ENCODE results near the gene EXTL1.
"Not testable (repeated sequence)": the region's sequence is repeated elsewhere in the genome, so short reads cannot be mapped to it uniquely, and the experiment has no call there.

Gene EXTL1, protein sequence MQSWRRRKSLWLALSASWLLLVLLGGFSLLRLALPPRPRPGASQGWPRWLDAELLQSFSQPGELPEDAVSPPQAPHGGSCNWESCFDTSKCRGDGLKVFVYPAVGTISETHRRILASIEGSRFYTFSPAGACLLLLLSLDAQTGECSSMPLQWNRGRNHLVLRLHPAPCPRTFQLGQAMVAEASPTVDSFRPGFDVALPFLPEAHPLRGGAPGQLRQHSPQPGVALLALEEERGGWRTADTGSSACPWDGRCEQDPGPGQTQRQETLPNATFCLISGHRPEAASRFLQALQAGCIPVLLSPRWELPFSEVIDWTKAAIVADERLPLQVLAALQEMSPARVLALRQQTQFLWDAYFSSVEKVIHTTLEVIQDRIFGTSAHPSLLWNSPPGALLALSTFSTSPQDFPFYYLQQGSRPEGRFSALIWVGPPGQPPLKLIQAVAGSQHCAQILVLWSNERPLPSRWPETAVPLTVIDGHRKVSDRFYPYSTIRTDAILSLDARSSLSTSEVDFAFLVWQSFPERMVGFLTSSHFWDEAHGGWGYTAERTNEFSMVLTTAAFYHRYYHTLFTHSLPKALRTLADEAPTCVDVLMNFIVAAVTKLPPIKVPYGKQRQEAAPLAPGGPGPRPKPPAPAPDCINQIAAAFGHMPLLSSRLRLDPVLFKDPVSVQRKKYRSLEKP

DNA sequence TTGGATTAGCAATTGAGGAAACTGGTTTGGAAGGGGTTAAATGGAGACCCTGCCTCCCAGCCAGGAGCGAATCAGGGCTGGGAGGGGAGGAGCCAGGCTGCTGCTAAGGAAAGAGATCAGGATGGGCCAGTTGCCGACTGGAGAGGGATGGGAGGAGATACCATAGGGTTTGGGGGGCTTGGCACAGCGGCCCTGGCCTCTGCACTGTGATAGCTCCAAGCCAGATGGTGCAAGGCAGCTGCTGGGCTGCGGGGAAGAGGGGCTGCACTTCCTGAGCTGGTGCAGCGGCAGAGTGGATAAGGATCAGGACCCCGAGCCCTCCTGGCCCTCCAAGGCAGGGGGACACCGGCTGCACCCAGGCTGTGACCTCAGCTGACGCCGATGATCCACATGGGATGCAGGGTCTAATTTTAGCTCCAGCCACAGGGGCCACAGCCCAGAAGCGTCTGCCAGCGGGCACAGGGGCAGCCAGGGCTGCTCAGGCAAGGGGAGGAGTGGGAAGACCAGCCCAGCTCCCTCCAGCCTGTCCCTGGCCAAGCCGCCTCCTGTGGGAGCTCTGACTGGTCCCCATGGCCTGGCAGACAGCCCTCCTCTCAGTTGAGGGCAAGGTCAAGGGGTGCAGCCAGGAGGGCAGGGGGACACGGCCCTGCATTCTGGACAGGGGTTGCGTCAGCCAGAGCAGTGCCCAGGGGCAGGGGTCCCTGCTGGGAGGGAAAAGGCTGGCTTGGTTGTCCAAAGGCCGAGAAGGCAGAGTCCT, at the start of gene EXTL1:
Gene EXTL1 (plus strand): TSS at position 129 of the 757 bp plus-strand sequence. CDS start 872 bp downstream, outside the sequence.
- no peak for DNase-seq (ENCODE audit: low read depth)

DNA sequence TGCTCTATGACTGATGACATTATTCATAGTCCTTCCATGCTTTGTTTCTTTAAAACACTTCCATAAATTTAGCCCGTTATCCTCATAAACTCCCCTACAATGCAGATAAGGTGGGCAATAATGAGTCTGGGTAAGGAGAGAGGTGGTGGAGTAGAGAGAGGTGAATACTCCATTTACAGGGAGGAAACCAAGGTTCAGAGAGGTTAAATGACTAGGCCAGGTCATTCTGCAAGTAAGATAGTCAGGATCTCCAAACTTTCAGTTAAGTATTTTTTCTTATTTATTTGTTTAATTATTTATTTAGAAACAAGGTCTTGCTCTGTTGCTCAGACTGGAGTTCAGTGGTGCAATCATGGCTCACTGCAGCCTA, 49.8 kb upstream of the EXTL1 start:
- no peak for DNase-seq (ENCODE audit: low read depth)

DNA sequence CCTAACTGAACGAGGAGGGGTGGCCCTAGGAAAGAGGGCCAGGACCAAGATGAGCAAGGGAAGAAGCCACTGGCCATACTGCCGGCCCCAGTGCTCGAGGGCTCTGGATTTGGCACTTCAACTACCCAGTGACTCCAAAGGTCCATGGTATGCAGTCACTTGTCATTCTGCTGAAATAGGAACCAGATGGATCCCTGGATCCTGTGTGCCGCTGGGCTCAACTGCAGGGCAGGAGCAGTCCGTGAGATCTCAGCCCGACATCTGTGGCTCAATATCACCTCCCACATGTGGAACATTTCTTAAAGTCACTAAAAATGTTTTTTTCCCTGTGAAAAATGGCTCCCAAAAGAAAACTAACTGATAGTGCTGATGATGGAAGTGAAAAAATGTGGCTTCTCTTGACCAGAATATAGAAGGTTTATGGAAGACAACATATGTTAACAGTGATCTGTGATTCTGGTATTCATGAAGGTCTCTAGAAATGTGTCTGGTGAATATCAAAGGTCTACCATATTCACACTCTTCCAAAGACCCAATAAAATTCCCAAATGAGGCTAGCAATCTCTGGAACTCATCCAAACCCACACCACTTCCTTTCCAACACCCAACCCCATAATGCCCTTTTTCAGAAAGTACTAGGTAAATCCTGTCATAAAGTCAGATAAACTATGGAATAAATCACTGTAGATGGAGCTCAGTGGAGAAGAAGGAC, 47.8 kb upstream of the EXTL1 start:
- no peak for DNase-seq (ENCODE audit: low read depth)

DNA sequence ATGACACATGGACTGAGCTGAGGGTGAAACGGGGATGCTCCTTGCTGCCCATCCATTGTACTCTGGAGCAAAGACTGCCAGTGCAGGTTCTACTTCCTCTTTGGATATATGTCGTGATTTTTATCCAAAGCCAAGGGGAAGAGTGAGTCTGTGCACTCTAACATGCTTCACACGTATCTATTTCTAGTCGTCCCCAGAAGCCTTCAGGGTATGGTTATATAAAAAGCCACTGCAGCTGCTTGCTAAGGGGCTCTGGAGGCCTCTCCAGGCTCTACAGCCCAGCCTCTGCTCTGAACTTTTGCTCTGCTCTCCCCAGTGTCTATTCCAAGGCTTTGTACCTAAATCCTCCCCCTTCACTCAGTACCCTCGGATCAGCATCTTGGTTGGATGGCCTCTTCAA, 43.8 kb upstream of the EXTL1 start:
- no peak for DNase-seq (ENCODE audit: low read depth)

DNA sequence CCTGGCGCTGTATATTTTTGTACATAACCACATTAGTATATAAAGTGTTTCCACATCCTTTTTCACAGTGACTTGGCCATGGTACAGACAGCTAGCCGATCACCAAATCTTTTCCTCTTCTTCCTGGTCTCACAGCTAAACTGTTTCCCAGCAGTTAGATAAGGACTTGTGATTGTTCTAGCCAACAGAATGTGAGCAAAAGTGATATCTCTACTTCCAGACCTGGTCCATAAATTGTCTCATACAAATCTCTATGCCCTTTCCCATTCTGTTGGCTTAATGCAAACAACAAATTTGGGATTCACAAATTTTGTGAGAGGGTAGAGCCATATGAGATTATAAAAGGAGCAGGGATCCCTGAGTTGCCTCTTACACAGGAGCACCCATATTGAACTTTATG, 43.2 kb upstream of the EXTL1 start:
- DNase-seq (ENCODE audit: low read depth): no peak

DNA sequence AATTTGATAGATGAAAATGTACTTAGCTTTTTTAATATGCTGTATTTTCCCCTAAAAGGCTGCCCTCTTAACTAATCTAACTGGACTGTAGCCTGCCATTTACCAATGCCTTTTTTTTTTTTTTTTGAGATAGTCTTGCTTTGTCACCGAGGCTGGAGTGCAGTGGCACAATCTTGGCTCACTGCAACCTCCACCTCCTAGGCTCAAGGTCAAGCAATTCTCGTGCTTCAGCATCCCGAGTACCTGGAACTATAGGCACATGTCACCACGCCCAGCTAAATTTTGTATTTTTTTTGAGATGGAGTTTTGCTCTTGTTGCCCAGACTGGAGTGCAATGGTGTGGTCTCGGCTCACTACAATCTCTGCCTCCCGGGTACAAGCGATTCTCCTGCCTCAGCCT, 42.4 kb upstream of the EXTL1 start:
- DNase-seq (ENCODE audit: low read depth): no peak

DNA sequence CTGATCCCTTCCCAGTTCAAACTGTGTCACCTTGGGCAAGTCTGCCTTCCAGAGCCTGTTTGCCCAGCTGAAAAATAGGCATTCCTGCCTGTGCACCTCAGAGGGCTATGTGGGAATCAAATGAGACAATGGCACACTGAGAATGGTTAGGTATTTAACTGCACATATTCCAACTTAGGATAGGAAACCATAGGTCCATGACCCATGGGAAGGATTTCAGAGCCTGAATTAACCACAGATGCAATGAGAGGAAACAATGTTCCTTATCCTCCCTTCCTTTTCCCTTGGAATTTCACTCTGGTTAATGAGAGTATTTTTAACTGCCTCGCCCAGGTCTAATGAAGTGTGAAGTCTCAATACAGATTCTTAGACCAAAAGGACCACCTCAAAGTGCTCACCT, 36.4 kb upstream of the EXTL1 start:
- no peak for DNase-seq (ENCODE audit: low read depth)

DNA sequence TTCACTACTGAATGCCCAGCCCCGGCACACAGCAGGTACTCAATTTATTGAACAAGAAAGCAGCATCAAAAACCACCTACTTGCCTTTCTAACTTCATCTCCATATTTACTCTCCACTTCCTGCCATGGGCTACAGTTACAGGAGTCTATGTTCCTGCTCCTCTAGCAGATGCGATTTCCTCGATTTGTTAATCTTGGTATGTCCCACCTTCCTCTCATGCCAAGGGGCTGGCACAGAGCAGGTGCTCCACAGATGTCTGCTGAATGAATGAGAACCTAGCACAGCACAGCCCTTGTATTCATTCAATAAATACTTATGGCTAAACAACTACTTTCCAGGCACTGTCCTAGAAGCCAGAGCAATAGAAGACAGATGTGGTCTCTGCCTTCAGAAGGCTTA, 35.9 kb upstream of the EXTL1 start:
- DNase-seq (ENCODE audit: low read depth): no peak

DNA sequence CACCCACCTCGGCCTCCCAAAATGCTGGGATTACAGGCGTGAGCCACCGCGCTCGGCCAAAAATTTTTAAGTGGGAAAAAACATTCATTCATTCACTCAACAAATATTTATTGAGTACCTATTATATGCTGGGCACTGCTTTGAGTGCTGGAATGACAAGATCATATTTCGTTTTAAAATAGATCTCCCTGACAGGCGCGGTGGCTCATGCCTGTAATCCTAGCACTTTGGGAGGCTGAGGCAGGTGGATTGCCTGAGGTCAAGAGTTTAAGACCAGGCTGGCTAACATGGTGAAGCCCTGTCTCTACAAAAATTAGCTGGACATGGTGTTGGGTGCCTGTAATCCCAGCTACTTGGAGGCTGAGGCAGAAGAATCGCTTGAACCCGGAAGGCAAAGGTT, 34.8 kb upstream of the EXTL1 start:
- not testable (repeated sequence) for DNase-seq (ENCODE audit: low read depth)

DNA sequence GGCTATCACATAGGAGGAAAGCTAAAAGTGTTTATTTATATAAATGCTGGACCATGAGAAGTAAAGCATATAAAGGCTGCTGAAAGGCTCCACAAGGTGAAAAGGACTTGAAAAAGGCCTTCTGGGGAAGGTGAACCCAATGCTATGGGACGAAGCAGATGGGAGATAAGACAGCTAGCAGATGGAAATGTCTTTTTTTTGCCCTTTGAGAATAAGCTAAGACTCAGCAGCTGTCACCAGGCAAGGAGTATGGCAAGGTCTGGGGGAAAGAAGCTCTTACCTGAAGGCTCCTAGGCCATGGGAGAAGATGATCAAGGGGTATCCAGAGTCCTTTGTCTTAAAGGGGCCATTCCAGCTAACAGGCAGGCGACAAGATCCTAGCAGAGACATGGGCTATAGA, 33.6 kb upstream of the EXTL1 start:
- DNase-seq (ENCODE audit: low read depth): no peak

DNA sequence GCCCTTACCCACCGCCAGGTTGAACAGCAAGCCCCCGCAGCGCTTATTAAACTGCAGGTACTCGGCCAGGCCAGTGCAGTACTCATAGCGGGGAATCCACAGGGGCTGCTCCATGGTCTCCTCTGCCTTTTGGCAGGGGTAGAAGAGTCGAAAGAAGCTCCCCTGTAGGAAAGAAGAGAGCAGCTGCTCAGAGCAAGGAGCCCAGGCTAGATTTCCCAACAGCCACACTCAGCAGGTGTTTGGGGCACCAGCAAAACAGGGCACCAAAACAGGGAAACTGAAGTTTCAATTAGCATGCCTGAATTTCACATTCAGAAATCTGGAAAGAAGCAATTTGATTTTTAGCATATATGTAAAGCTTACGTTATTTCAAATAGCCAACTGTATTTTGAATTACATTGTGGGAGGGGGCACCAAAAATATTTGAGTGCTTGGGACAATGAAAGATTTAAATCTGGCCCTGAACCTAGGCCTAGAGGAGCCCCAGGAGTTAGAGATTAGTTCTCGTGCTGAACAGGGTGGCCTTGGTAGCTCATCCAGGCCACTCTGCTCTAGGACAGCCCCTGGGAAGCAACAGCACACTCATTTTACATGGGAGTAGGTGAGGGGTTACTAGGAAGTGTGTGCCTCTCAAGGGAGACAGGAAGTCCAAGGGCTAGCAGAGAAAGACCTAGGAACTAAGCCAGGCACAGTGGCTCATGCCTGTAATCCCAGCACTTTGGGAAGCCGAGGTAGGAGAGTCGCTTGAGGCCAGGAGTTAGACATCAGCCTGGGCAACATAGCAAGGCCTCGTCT, 31.9 kb upstream of the EXTL1 start:
- DNase-seq (ENCODE audit: low read depth): no peak

DNA sequence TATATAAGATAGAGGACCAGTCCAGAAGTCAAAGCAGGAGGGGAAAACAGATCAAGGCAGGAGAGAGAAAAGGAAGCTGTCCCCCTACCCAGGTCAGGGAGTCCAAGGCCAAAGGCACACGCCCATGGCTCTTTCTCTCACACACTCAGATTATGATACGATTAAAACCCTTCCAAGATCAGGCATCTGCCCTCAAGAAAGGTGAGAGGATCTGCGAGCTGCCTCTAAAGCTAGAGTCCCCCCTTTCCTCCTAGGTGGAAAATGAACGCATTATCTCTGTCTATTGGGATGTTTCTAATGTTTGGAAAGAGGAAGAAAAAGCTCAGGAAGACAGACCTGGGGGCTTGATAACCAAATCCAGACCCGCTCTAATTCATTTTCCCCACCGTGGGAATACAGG, 31.3 kb upstream of the EXTL1 start:
- DNase-seq (ENCODE audit: low read depth): no peak

DNA sequence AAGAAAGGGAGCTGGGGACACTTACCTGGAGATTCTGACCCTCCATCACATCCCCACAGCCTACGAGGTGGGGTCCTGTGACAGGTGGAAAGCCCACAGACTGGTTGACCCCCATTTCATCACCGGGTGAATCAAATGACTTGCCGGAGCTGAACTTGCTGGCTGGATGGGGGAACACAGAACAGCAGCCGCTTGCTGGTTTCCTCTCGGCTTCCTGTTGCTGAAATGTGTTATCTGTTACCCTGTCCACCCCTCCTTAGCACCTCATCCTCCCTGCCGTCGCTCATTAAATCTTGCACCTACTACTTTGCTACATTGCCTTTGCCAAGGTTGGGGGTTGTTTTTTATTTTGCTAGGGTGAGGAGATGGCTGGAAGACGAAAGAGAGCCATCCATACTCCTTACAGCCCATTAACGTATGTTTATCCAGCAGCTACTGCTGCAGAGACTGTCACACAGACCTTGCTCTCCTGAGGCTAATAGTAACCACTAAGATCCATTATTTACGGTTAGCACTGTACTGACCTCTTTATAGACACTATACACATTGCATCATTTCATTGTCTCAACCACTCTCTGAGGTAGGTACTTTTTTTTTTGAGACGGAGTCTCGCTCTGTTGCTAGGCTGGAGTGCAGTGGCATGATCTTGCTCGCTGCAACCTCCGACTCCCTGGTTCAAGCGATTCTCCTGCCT, 30.7 kb upstream of the EXTL1 start:
- peak; percentile 39 for DNase-seq (ENCODE audit: low read depth)

DNA sequence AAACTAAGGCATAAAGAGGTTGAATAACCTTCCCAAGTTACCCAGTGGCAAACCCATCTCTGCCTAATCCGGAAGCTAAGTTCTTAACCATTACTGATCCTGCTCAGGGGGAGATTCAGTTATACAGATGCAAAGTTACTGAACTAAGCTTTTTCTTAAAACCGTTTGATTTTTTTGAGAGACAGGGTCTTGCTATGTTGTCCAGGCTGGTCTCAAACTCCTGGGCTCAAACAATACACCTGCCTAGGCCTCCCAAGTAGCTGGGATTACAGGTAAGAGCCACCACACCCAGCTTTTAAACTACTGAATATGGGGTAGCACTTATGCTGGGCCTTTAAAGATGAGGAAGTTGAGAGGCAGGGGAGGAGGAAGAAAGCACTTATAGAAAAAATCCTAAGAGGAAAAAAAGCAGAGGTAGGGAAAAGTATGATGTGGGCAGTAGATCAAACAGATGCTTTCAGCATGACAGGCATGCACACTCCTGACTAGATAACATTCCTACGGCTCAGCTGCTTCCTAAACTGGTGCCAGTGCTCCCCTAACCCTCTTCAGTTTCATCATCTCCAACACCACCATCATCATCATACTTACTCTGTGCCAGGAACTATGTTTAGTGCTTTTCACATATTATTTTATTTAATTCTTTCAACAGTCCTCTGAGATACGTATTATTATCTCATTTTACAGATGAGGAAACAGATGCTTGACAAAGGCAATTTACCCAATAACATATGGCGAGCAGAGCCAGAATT, 29.5 kb upstream of the EXTL1 start:
- no peak for DNase-seq (ENCODE audit: low read depth)

DNA sequence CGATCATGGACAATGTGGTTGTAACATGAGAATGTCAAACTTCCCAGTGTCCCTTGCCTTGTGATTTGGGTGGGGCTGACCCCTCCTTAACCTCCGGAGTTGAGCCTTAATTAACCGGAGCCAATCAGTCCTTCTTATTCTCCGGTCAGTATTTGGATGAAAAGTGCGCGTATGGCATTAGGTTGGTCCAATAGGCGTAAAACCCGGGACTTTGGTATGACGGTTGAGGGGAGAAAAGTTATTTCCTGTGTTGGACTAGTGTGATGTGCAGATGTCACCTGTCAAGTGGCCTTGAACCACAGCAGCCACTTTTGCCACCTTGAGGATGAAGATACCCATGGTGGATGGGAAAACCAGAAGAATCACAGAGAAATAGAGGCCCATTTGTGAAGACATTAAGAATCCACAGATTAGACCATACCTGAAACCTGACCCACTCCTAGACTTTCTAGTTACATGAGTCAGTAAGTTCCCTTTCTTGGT, 28.8 kb upstream of the EXTL1 start:
- DNase-seq (ENCODE audit: low read depth): no peak

DNA sequence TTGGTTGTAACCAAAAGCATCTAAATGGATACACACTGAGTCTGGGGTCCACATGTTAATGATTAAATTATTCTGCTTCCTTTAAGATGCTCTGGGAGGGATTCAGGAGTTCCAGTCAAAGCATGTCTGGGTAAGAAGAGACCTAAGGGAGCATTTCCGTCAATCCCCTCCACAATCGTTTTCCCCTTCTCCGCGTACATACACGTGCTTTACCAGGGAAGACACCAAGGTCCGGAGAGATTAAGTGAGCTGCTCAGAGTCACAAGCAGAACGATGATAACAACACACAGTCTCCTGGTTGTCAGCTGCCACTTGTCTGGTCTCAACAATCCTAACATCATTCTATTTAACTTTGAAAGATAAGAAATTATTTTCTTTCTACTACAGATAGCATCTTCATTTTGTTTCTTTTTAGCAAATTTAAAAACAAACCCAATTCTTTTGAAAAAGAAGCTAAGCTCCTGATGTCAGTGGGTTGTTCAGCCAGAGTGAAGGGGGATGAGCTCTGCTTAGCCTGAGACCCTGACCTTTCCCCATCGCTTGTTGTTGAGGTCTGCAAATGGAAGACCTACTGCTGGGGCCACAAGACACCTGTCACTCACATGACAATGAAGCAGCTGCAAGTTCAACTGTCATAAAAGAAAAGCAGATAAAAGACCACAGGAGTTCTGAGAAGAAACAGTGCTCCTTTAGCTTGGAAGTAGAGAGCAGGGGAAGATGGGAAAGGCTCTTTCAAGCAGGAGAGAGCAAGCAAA, 28.2 kb upstream of the EXTL1 start:
- no peak for DNase-seq (ENCODE audit: low read depth)

DNA sequence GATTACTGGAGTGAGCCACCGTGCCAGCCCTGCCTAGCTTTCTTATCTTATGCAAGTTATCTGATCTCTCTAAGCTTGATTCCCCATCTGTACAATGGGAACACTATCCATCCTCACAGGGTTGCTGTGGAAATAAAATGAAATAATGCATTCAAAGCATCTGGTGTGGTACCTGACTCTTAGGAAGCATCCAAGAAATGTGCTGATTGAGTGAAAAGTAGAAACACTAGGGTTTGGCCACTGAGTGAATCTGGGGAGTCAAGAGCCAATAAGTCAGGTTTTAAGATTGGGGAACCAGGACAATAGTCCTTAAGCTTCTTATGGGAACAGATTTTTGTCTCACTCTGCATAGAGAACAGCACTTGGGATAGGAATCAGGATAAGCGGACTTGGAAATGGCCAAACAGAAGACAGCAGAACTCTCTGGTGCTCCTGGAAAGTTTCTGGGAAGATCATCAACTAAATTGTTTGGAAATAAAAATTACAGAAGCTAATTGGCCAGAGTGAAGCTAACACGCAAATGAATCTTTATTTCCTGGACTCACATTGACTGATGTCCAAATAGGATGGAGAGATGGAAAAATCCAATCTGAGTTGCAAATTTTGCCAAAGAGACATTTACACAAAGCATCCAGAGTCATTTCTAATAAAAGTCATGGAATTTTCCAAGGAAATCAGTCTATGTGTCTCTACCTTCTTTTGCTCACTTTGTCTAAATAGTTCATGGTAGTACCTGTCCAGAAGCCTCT, 27.0 kb upstream of the EXTL1 start:
- DNase-seq (ENCODE audit: low read depth): no peak
